ENCODE measurements around the gene AUTS2. TPM values are rescaled to one million over a fixed set of nuclear protein-coding genes. Genes with fewer than 3 reads are reported as not detected.

Gene AUTS2
- total and polyA plus RNA-seq, 2 of the 8 experiments (the other 6 are each of a cell fraction or from before 2014, with no cell fraction given): 25.9 to 101 TPM

DNA sequence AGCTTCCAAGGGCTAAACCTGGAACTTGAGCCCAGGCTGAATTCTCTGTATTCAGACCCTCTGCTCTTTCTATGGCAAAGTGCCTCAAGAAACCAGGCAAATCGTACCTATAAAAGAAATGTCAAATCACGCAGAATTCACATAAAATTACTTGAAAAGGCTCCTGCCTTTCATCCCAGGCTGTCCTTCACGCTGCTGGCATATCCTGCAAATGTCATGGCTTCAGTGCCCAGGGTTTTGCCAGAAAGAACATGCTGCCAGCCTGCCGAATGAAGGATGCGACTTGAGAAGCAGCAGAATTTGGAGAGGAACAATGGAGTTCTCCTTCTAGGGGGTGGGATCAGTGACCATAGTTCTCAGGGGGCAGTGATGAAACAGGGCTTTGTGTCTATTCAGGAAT is 931.2 kb downstream of the AUTS2 start (continued):
- TF ChIP-seq, protein P1, sequence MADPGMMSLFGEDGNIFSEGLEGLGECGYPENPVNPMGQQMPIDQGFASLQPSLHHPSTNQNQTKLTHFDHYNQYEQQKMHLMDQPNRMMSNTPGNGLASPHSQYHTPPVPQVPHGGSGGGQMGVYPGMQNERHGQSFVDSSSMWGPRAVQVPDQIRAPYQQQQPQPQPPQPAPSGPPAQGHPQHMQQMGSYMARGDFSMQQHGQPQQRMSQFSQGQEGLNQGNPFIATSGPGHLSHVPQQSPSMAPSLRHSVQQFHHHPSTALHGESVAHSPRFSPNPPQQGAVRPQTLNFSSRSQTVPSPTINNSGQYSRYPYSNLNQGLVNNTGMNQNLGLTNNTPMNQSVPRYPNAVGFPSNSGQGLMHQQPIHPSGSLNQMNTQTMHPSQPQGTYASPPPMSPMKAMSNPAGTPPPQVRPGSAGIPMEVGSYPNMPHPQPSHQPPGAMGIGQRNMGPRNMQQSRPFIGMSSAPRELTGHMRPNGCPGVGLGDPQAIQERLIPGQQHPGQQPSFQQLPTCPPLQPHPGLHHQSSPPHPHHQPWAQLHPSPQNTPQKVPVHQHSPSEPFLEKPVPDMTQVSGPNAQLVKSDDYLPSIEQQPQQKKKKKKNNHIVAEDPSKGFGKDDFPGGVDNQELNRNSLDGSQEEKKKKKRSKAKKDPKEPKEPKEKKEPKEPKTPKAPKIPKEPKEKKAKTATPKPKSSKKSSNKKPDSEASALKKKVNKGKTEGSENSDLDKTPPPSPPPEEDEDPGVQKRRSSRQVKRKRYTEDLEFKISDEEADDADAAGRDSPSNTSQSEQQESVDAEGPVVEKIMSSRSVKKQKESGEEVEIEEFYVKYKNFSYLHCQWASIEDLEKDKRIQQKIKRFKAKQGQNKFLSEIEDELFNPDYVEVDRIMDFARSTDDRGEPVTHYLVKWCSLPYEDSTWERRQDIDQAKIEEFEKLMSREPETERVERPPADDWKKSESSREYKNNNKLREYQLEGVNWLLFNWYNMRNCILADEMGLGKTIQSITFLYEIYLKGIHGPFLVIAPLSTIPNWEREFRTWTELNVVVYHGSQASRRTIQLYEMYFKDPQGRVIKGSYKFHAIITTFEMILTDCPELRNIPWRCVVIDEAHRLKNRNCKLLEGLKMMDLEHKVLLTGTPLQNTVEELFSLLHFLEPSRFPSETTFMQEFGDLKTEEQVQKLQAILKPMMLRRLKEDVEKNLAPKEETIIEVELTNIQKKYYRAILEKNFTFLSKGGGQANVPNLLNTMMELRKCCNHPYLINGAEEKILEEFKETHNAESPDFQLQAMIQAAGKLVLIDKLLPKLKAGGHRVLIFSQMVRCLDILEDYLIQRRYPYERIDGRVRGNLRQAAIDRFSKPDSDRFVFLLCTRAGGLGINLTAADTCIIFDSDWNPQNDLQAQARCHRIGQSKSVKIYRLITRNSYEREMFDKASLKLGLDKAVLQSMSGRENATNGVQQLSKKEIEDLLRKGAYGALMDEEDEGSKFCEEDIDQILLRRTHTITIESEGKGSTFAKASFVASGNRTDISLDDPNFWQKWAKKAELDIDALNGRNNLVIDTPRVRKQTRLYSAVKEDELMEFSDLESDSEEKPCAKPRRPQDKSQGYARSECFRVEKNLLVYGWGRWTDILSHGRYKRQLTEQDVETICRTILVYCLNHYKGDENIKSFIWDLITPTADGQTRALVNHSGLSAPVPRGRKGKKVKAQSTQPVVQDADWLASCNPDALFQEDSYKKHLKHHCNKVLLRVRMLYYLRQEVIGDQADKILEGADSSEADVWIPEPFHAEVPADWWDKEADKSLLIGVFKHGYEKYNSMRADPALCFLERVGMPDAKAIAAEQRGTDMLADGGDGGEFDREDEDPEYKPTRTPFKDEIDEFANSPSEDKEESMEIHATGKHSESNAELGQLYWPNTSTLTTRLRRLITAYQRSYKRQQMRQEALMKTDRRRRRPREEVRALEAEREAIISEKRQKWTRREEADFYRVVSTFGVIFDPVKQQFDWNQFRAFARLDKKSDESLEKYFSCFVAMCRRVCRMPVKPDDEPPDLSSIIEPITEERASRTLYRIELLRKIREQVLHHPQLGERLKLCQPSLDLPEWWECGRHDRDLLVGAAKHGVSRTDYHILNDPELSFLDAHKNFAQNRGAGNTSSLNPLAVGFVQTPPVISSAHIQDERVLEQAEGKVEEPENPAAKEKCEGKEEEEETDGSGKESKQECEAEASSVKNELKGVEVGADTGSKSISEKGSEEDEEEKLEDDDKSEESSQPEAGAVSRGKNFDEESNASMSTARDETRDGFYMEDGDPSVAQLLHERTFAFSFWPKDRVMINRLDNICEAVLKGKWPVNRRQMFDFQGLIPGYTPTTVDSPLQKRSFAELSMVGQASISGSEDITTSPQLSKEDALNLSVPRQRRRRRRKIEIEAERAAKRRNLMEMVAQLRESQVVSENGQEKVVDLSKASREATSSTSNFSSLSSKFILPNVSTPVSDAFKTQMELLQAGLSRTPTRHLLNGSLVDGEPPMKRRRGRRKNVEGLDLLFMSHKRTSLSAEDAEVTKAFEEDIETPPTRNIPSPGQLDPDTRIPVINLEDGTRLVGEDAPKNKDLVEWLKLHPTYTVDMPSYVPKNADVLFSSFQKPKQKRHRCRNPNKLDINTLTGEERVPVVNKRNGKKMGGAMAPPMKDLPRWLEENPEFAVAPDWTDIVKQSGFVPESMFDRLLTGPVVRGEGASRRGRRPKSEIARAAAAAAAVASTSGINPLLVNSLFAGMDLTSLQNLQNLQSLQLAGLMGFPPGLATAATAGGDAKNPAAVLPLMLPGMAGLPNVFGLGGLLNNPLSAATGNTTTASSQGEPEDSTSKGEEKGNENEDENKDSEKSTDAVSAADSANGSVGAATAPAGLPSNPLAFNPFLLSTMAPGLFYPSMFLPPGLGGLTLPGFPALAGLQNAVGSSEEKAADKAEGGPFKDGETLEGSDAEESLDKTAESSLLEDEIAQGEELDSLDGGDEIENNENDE (IDR thresholded peaks at IDR 0.05; ENCODE audit: insufficient replicate concordance, low read length): no peak
- no peak for TF ChIP-seq TCF12 (IDR thresholded peaks at IDR 0.05; ENCODE audit: low read depth, low read length)
- no peak for TF ChIP-seq RNF2 (IDR thresholded peaks at IDR 0.05; ENCODE audit: borderline replicate concordance, low read depth, low read length, missing control alignments, poor library complexity, severe bottlenecking)
- no peak for TF ChIP-seq PHF8 (conservative IDR thresholded peaks at IDR 0.05; ENCODE audit: low read depth, low read length)
- TF ChIP-seq JUND (IDR thresholded peaks at IDR 0.05; ENCODE audit: low read length): no peak
- TF ChIP-seq BACH1 (IDR thresholded peaks at IDR 0.05; ENCODE audit: low read length): no peak
- TF ChIP-seq HDAC6 (IDR thresholded peaks at IDR 0.05; ENCODE audit: low read depth, low read length): no peak
- TF ChIP-seq, protein P2, sequence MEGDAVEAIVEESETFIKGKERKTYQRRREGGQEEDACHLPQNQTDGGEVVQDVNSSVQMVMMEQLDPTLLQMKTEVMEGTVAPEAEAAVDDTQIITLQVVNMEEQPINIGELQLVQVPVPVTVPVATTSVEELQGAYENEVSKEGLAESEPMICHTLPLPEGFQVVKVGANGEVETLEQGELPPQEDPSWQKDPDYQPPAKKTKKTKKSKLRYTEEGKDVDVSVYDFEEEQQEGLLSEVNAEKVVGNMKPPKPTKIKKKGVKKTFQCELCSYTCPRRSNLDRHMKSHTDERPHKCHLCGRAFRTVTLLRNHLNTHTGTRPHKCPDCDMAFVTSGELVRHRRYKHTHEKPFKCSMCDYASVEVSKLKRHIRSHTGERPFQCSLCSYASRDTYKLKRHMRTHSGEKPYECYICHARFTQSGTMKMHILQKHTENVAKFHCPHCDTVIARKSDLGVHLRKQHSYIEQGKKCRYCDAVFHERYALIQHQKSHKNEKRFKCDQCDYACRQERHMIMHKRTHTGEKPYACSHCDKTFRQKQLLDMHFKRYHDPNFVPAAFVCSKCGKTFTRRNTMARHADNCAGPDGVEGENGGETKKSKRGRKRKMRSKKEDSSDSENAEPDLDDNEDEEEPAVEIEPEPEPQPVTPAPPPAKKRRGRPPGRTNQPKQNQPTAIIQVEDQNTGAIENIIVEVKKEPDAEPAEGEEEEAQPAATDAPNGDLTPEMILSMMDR (IDR thresholded peaks at IDR 0.05; ENCODE audit: control extremely low read depth in 1 of 3, insufficient read depth in 1 of 3, low read depth in 1 of 3, low read length in 3 of 3): no peak
- no peak for TF ChIP-seq SAP30 (IDR thresholded peaks at IDR 0.05; ENCODE audit: insufficient read depth, insufficient replicate concordance, low read length)
